GM12878 (cell line): Measurements from ENCODE around the gene MACROD2. TPM values are rescaled to one million over a fixed set of nuclear protein-coding genes. Genes with fewer than 3 reads are reported as not detected.

Experiments
- ATAC-seq: fragments of 200-7000 bp; cut with Tn5 transposase; 3 replicates; pipeline ENCODE4 v1.9.1; 2020; ENCODE audit warnings: mild to moderate bottlenecking, moderate library complexity
- BruUV-seq: library from RNA; stranded (reverse); fragments of 400-500 nt; replicated peaks from 2 replicates; lab custom pipeline; 2021; lab: Mats Ljungman, UMichigan
- CTCF ChIA-PET: fragments of 300-600 bp; sonication (Branson Sonifier 250); formaldehyde crosslinking; extraction: SDS; loops from one replicate; lab custom pipeline; 2021; ENCODE audit warnings: inconsistent platforms; lab: Yijun Ruan, JAX
- POLR2A ChIA-PET: fragments of 350-600 bp; formaldehyde crosslinking; extraction: SDS; loops from one replicate; lab custom pipeline; 2021; ENCODE audit warnings: inconsistent platforms; lab: Charles Lee
- RAD21 ChIA-PET: fragments of 300-600 bp; sonication (Branson Sonifier 250); formaldehyde crosslinking; loops from one replicate; lab custom pipeline; 2023; ENCODE audit warnings: antibody characterized with exemption; ENCODE audit not compliant: unreplicated experiment; lab: Charles Lee
- SMC1A ChIA-PET: fragments of 300-600 bp; sonication (Branson Sonifier 250); formaldehyde crosslinking; loops from one replicate; lab custom pipeline; 2023; ENCODE audit not compliant: unreplicated experiment, uncharacterized antibody; lab: Charles Lee
- DNase-seq: peaks from one replicate; pipeline ENCODE4 v3.0.0-alpha.2; 2011; ENCODE audit warnings: low read depth, low spot score
- FAIRE-seq: peaks from 3 replicates; lab custom pipeline; 2011; peaks lifted over from hg19 to GRCh38; lab: Jason Lieb, UNC
- H2AFZ ChIP-seq: 2 replicates; pipeline ENCODE4 v1.6.0; 2011; ENCODE audit warnings: low read depth, low read length, control low read depth; ENCODE audit not compliant: control insufficient read depth
- H3K27ac ChIP-seq: 2 replicates; pipeline ENCODE4 v1.5.1; 2011; ENCODE audit warnings: control low read depth; ENCODE audit not compliant: control insufficient read depth, insufficient read depth
- H3K27me3 ChIP-seq, 2 experiments: replicated peaks in 1 of 2; 2 replicates each; pipeline versions ENCODE4 v1.6.0 to v1.6.1; 2011; ENCODE audit warnings: low read length in 1 of 2; ENCODE audit not compliant: control insufficient read depth in 2 of 2, insufficient read depth in 2 of 2
- H3K36me3 ChIP-seq, 2 experiments: 2 replicates each; pipeline ENCODE4 v1.5.1; 2011; ENCODE audit warnings: low read length in 1 of 2; ENCODE audit not compliant: control insufficient read depth in 2 of 2, insufficient read depth in 2 of 2
- H3K4me1 ChIP-seq: 2 replicates; pipeline ENCODE4 v1.6.1; 2011; ENCODE audit warnings: mild to moderate bottlenecking, low read length, moderate library complexity, mixed read lengths; ENCODE audit not compliant: control insufficient read depth, insufficient read depth
- H3K4me2 ChIP-seq: 2 replicates; pipeline ENCODE4 v1.6.0; 2011; ENCODE audit warnings: control low read depth; ENCODE audit not compliant: control insufficient read depth, insufficient read depth
- H3K4me3 ChIP-seq: fragments of 200-600 bp; sonication (generic); 2 replicates; pipeline ENCODE4 v1.5.1; 2016
- H3K79me2 ChIP-seq: 2 replicates; pipeline ENCODE4 v1.6.0; 2011; ENCODE audit warnings: low read length; ENCODE audit not compliant: control insufficient read depth, insufficient read depth
- H3K9ac ChIP-seq: 2 replicates; pipeline ENCODE4 v1.8.0; 2011; ENCODE audit warnings: low read length, control low read depth, mixed read lengths; ENCODE audit not compliant: control insufficient read depth, insufficient read depth
- H3K9me3 ChIP-seq: replicated peaks from 3 replicates; pipeline ENCODE4 v1.5.1; 2011; ENCODE audit warnings: mild to moderate bottlenecking, low read length; ENCODE audit not compliant: control insufficient read depth, insufficient read depth
- H4K20me1 ChIP-seq: 2 replicates; pipeline ENCODE4 v1.6.0; 2011; ENCODE audit not compliant: control insufficient read depth, insufficient read depth
- JUNB ChIP-seq: IDR thresholded peaks from 2 replicates; pipeline ENCODE4 v1.6.1; 2016; ENCODE audit warnings: antibody characterized with exemption, mild to moderate bottlenecking
- MEF2A ChIP-seq: IDR thresholded peaks from 2 replicates; pipeline ENCODE4 v1.6.1; 2011; ENCODE audit warnings: low read depth, mild to moderate bottlenecking, low read length, moderate library complexity; ENCODE audit not compliant: insufficient read depth
- MYC ChIP-seq: IDR thresholded peaks from 2 replicates; pipeline ENCODE4 v1.6.1; 2011; ENCODE audit warnings: mild to moderate bottlenecking, low read length, moderate library complexity, inconsistent platforms; ENCODE audit not compliant: insufficient read depth, insufficient replicate concordance, insufficient read length, severe bottlenecking
- NBN ChIP-seq: fragments of 450-650 bp; IDR thresholded peaks from 2 replicates; pipeline ENCODE4 v1.6.1; 2016
- NFIC ChIP-seq: IDR thresholded peaks from 2 replicates; pipeline ENCODE4 v1.6.1; 2012; ENCODE audit warnings: low read depth, mild to moderate bottlenecking, inconsistent platforms, low read length, moderate library complexity
- PAX8 ChIP-seq: fragments of 450-650 bp; IDR thresholded peaks from 2 replicates; pipeline ENCODE4 v1.6.1; 2017; ENCODE audit warnings: mild to moderate bottlenecking, moderate library complexity
- POU2F2 ChIP-seq: IDR thresholded peaks from 3 replicates; pipeline ENCODE4 v1.6.1; 2011; ENCODE audit warnings: low read depth, mild to moderate bottlenecking, low read length, borderline replicate concordance
- RBBP5 ChIP-seq: fragments of 200-600 bp; sonication (generic); conservative IDR thresholded peaks from 2 replicates; pipeline ENCODE4 v1.6.1; 2016
- RUNX3 ChIP-seq: IDR thresholded peaks from 2 replicates; pipeline ENCODE4 v1.6.1; 2012; ENCODE audit warnings: low read length, inconsistent platforms
- SUPT20H ChIP-seq: IDR thresholded peaks from 2 replicates; pipeline ENCODE4 v1.6.1; 2011; ENCODE audit warnings: low read depth, mild to moderate bottlenecking, low read length, moderate library complexity, borderline replicate concordance; ENCODE audit not compliant: control insufficient read depth
- in situ Hi-C: fragments of 300-500 bp; cut with MboI; formaldehyde crosslinking; loops from 9 replicates; pipeline ENCODE4 v1.14.3; 2018; ENCODE audit warnings: mixed read lengths
- intact Hi-C: fragments of 100-400 bp; cut with micrococcal nuclease; formaldehyde crosslinking; loops from one replicate; pipeline ENCODE4 v1.14.2; 2022; ENCODE audit not compliant: unreplicated experiment
- polyA plus RNA-seq, 11 experiments: library from polyadenylated mRNA; depleted of rRNA in 4 of 11; unstranded in 6 of 11; stranded (reverse) in 5 of 11; fragments of >200 nt; fragmentation: Nextera tagmentation in 4 of 11; fragmentation: Illumina TruSeq in 1 of 11; extraction: Ambion mirVana in 4 of 11; extraction: Trizol in 1 of 11; gene quantifications; 1 replicate in 1 of 11; 2 replicates in 10 of 11; pipeline versions ENCODE4 v1.2.1 to v1.2.3, GENCODE V29; 2011 to 2016; ENCODE audit warnings: inconsistent platforms in 2 of 11, missing spikeins in 2 of 11, low read depth in 1 of 11
- total RNA-seq, 4 experiments: library from RNA; depleted of rRNA in 3 of 4; stranded (reverse); fragments of >200 nt in 3 of 4; fragmentation: Illumina TruSeq in 1 of 4; extraction: Trizol in 1 of 4; gene quantifications; 2 replicates each; pipeline versions ENCODE4 v1.2.1 to v1.2.3, GENCODE V29; 2013 to 2021
- TF ChIP-seq, protein P1 (sequence below): IDR thresholded peaks from 2 replicates; pipeline ENCODE4 v1.6.1; 2011; ENCODE audit warnings: borderline replicate concordance, low read depth, mild to moderate bottlenecking, moderate library complexity, low read length; ENCODE audit not compliant: insufficient read depth, poor library complexity, severe bottlenecking
- TF ChIP-seq, protein P2 (sequence below): fragments of 450-650 bp; IDR thresholded peaks from 2 replicates; pipeline ENCODE4 v1.6.1; 2014; ENCODE audit warnings: mild to moderate bottlenecking
- TF ChIP-seq, protein P3 (sequence below), 3 experiments: IDR thresholded peaks in 2 of 3; conservative IDR thresholded peaks in 1 of 3; 2 replicates each; pipeline ENCODE4 v1.5.1; 2011; ENCODE audit warnings: low read depth in 3 of 3, low read length in 3 of 3, mild to moderate bottlenecking in 3 of 3, control low read depth in 2 of 3, moderate library complexity in 2 of 3, inconsistent platforms in 1 of 3, mixed read lengths in 1 of 3; ENCODE audit not compliant: control insufficient read depth in 2 of 3, insufficient read depth in 1 of 3; ENCODE audit errors: extremely low read depth in 1 of 3
- TF ChIP-seq, protein P4 (sequence below): IDR thresholded peaks from 2 replicates; pipeline ENCODE4 v1.6.1; 2012; ENCODE audit warnings: low read length, inconsistent platforms

The MACROD2 gene
- total and polyA plus RNA-seq, 10 of the 15 experiments (the other 5 are each of a cell fraction or from before 2014, with no cell fraction given) = 1.1 to 21.5 (median 2.2) TPM

DNA sequence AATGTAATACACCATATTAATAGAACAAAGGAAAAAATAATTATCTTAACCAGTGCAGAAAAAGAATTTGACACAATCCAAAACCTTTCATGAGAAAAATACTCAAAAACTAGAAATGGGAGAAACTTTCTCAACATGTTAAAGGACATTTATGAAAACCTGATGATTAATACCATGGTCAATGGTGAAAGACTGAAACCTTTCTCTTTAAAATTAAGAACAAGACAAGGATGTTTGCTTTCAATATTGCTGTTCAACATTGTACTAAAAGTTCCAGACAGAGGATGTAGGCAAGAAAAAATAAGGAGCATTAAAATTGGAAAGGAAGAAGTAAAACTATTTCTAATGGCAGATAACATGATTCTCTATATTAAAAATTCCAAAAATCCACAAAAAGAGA lies 1323.4 kb downstream of the MACROD2 start:
- RAD21 ChIA-PET = no interaction called here
- POLR2A ChIA-PET = no interaction called here
- TF ChIP-seq, protein P1, sequence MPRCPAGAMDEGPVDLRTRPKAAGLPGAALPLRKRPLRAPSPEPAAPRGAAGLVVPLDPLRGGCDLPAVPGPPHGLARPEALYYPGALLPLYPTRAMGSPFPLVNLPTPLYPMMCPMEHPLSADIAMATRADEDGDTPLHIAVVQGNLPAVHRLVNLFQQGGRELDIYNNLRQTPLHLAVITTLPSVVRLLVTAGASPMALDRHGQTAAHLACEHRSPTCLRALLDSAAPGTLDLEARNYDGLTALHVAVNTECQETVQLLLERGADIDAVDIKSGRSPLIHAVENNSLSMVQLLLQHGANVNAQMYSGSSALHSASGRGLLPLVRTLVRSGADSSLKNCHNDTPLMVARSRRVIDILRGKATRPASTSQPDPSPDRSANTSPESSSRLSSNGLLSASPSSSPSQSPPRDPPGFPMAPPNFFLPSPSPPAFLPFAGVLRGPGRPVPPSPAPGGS = no peak
- TF ChIP-seq, protein P2, sequence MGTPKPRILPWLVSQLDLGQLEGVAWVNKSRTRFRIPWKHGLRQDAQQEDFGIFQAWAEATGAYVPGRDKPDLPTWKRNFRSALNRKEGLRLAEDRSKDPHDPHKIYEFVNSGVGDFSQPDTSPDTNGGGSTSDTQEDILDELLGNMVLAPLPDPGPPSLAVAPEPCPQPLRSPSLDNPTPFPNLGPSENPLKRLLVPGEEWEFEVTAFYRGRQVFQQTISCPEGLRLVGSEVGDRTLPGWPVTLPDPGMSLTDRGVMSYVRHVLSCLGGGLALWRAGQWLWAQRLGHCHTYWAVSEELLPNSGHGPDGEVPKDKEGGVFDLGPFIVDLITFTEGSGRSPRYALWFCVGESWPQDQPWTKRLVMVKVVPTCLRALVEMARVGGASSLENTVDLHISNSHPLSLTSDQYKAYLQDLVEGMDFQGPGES = no peak
- TF ChIP-seq NBN (no peak), PAX8 (no peak), SUPT20H (no peak), JUNB (peak; percentile 63), MEF2A (0 out of 2 replicates have a peak, but pooled peaks have one; percentile 15), POU2F2 (no peak), MYC (no peak), NFIC (peak; percentile 58; the same call in 1 of the 2 replicates), RBBP5 (no peak), RUNX3 (peak; percentile 33; the same call in 1 of the 2 replicates)
- TF ChIP-seq, protein P3, sequence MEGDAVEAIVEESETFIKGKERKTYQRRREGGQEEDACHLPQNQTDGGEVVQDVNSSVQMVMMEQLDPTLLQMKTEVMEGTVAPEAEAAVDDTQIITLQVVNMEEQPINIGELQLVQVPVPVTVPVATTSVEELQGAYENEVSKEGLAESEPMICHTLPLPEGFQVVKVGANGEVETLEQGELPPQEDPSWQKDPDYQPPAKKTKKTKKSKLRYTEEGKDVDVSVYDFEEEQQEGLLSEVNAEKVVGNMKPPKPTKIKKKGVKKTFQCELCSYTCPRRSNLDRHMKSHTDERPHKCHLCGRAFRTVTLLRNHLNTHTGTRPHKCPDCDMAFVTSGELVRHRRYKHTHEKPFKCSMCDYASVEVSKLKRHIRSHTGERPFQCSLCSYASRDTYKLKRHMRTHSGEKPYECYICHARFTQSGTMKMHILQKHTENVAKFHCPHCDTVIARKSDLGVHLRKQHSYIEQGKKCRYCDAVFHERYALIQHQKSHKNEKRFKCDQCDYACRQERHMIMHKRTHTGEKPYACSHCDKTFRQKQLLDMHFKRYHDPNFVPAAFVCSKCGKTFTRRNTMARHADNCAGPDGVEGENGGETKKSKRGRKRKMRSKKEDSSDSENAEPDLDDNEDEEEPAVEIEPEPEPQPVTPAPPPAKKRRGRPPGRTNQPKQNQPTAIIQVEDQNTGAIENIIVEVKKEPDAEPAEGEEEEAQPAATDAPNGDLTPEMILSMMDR (IDR thresholded peaks at IDR 0.05 in 2 of 3, conservative IDR thresholded peaks at IDR 0.05 in 1 of 3; ENCODE audit: control insufficient read depth in 2 of 3, extremely low read depth in 1 of 3, insufficient read depth in 1 of 3, low read depth in 3 of 3, low read length in 3 of 3) = no peak
- TF ChIP-seq, protein P4, sequence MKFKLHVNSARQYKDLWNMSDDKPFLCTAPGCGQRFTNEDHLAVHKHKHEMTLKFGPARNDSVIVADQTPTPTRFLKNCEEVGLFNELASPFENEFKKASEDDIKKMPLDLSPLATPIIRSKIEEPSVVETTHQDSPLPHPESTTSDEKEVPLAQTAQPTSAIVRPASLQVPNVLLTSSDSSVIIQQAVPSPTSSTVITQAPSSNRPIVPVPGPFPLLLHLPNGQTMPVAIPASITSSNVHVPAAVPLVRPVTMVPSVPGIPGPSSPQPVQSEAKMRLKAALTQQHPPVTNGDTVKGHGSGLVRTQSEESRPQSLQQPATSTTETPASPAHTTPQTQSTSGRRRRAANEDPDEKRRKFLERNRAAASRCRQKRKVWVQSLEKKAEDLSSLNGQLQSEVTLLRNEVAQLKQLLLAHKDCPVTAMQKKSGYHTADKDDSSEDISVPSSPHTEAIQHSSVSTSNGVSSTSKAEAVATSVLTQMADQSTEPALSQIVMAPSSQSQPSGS = peak; percentile 63
- no TSS peak for BruUV-seq
- intact Hi-C loops (loop anchor here (5.0 kb wide), 2 partner anchors 116 to 486 kb away; no protein-coding TSS in a partner anchor), in situ Hi-C loops (no loop called here)
- peak overlapping the region; percentile 90 for H3K4me2 ChIP-seq
- H3K9me3 ChIP-seq = peaks cover 1% of the 10 kb centered on the region; the same call in 1 of the 3 replicates
- SMC1A ChIA-PET = no interaction called here
- H3K36me3 ChIP-seq = no peaks in the 10 kb centered on the region
- DNase-seq (no peak), FAIRE-seq (no peak), ATAC-seq (peak; percentile 60)
- CTCF ChIA-PET = no interaction called here
- peak overlapping the region; percentile 93 for H3K27ac ChIP-seq
- H4K20me1 ChIP-seq = no peaks in the 10 kb centered on the region
- no peak overlapping the region for H3K4me3 ChIP-seq
- H2AFZ ChIP-seq = no peak overlapping the region
- H3K4me1 ChIP-seq = peaks cover 21% of the 10 kb centered on the region
- no peaks in the 10 kb centered on the region for H3K79me2 ChIP-seq
- no peaks in the 10 kb centered on the region for H3K27me3 ChIP-seq
- H3K9ac ChIP-seq = peak overlapping the region; percentile 51
